Thymus (tissue), 11 donors: ENCODE data around the gene BFSP2. TPM values are rescaled to one million over a fixed set of nuclear protein-coding genes. Genes with fewer than 3 reads are reported as not detected.

Source experiments
- DNase-seq, 9 donors: peaks; one replicate each; pipeline ENCODE4 v3.0.0-alpha.2; 2013; ENCODE audit warnings: low spot score in 9 of 9, low read depth in 6 of 9, missing footprints in 1 of 9
- H3K27ac ChIP-seq, 2 donors: one replicate each; pipeline ENCODE4 v1.5.1; 2013; ENCODE audit warnings: control low read depth in 1 of 2, low read depth in 1 of 2, low read length in 1 of 2, mild to moderate bottlenecking in 1 of 2, moderate library complexity in 1 of 2
- H3K27me3 ChIP-seq, 2 donors: one replicate each; pipeline ENCODE4 v1.5.1; 2013; ENCODE audit warnings: low read length in 1 of 2; ENCODE audit not compliant: control insufficient read depth in 2 of 2, insufficient read depth in 1 of 2
- H3K36me3 ChIP-seq, 2 donors: one replicate each; pipeline ENCODE4 v1.5.1; 2013; ENCODE audit warnings: low read length in 1 of 2, mild to moderate bottlenecking in 1 of 2, moderate library complexity in 1 of 2; ENCODE audit not compliant: control insufficient read depth in 2 of 2, insufficient read depth in 2 of 2
- H3K4me1 ChIP-seq, 2 donors: one replicate each; pipeline ENCODE4 v1.5.1; 2013; ENCODE audit warnings: low read length in 2 of 2; ENCODE audit not compliant: control insufficient read depth in 2 of 2, insufficient read depth in 2 of 2
- H3K4me3 ChIP-seq, 2 donors: one replicate each; pipeline ENCODE4 v1.5.1; 2013; ENCODE audit warnings: low read length in 2 of 2, control low read depth in 1 of 2, mild to moderate bottlenecking in 1 of 2
- H3K9me3 ChIP-seq, 2 donors: one replicate each; pipeline ENCODE4 v1.5.1; 2013; ENCODE audit warnings: low read length in 1 of 2, mild to moderate bottlenecking in 1 of 2; ENCODE audit not compliant: control insufficient read depth in 2 of 2, insufficient read depth in 1 of 2
- WGBS: extraction: QIAGEN DNeasy Blood & Tissue Kit; methylation state at CpG from one replicate; pipeline ENCODE4 v1.1.7; 2013; 5-methylcytosine and 5-hydroxymethylcytosine counted together
- polyA plus RNA-seq: library from polyadenylated mRNA; stranded (reverse); fragments of 200-250 nt; gene quantifications from one replicate; pipeline ENCODE4 v1.2.3, GENCODE V29; 2013
- total RNA-seq: library from RNA; stranded (reverse); fragments of 120-200 nt; gene quantifications from one replicate; pipeline ENCODE4 v1.2.4, GENCODE V29; 2013
- donor health status: healthy.

Gene BFSP2
- total and polyA plus RNA-seq, 2 donors, result 3.6 to 3.8 TPM

GRCh38 chr3:133388696-133389395, 11.0 kb upstream of the BFSP2 start:
- peaks cover 0 to 2% of the 10 kb centered on the region in 2 donors for H3K27me3 ChIP-seq
- no peak overlapping the region for H3K4me3 ChIP-seq
- H3K36me3 ChIP-seq, result no peaks in the 10 kb centered on the region
- peaks cover 0 to 2% of the 10 kb centered on the region in 2 donors for H3K4me1 ChIP-seq
- no peak overlapping the region for H3K27ac ChIP-seq
- no peaks in the 10 kb centered on the region for H3K9me3 ChIP-seq
- DNase-seq, result no peak
- 91% methylated on average over 4 of the region's 4 CpGs for WGBS

GRCh38 chr3:133390715-133391114, 9.1 kb upstream of the BFSP2 start:
- H3K4me1 ChIP-seq, result peaks cover 0 to 3% of the 10 kb centered on the region in 2 donors
- H3K4me3 ChIP-seq, result no peak overlapping the region
- no peak for DNase-seq
- H3K36me3 ChIP-seq, result no peaks in the 10 kb centered on the region
- 96% methylated on average over 4 of the region's 4 CpGs for WGBS
- H3K27ac ChIP-seq, result no peak overlapping the region
- H3K9me3 ChIP-seq, result no peaks in the 10 kb centered on the region
- H3K27me3 ChIP-seq, result no peaks in the 10 kb centered on the region

GRCh38 chr3:133393204-133393603, 6.7 kb upstream of the BFSP2 start:
- Histone ChIP-seq H3K27me3 (no peaks in the 10 kb centered on the region), H3K36me3 (no peaks in the 10 kb centered on the region), H3K4me1 (peaks cover 0 to 3% of the 10 kb centered on the region in 2 donors), H3K27ac (no peak overlapping the region), H3K4me3 (no peak overlapping the region), H3K9me3 (no peaks in the 10 kb centered on the region)
- DNase-seq, result no peak
- WGBS, result 94% methylated on average over 1 of the region's 1 CpG

- DNase-seq, result no peak
- no peaks in the 10 kb centered on the region for H3K36me3 ChIP-seq
- H3K27me3 ChIP-seq, result no peaks in the 10 kb centered on the region
- no peak overlapping the region for H3K27ac ChIP-seq
- H3K9me3 ChIP-seq, result no peaks in the 10 kb centered on the region
- H3K4me3 ChIP-seq, result no peak overlapping the region
- 85% methylated on average over 7 of the region's 7 CpGs for WGBS
- peaks cover 0 to 3% of the 10 kb centered on the region in 2 donors for H3K4me1 ChIP-seq
Observed at GRCh38 chr3:133393691-133394474, 6.0 kb upstream of the BFSP2 start.

GRCh38 chr3:133394561-133395311, 5.1 kb upstream of the BFSP2 start:
- Histone ChIP-seq H3K9me3 (no peaks in the 10 kb centered on the region), H3K4me1 (peaks cover 0 to 3% of the 10 kb centered on the region in 2 donors), H3K27me3 (no peaks in the 10 kb centered on the region), H3K27ac (no peak overlapping the region), H3K36me3 (no peaks in the 10 kb centered on the region), H3K4me3 (no peak overlapping the region)
- no peak for DNase-seq
- WGBS, result 97% methylated on average over 1 of the region's 1 CpG

- no peak overlapping the region for H3K4me3 ChIP-seq
- H3K36me3 ChIP-seq, result no peaks in the 10 kb centered on the region
- H3K27me3 ChIP-seq, result no peaks in the 10 kb centered on the region
- no peak overlapping the region for H3K27ac ChIP-seq
- no peak for DNase-seq
- 93% methylated on average over 10 of the region's 10 CpGs for WGBS
- H3K9me3 ChIP-seq, result no peaks in the 10 kb centered on the region
- peaks cover 0 to 3% of the 10 kb centered on the region in 2 donors for H3K4me1 ChIP-seq
Observed at GRCh38 chr3:133396906-133397305, 3.0 kb upstream of the BFSP2 start.

GRCh38 chr3:133401374-133402135, 1.7 kb downstream of the BFSP2 start:
- no peaks in the 10 kb centered on the region for H3K36me3 ChIP-seq
- WGBS, result 89% methylated on average over 2 of the region's 2 CpGs
- H3K27ac ChIP-seq, result no peak overlapping the region
- H3K9me3 ChIP-seq, result no peaks in the 10 kb centered on the region
- H3K4me1 ChIP-seq, result peaks cover 0 to 5% of the 10 kb centered on the region in 2 donors
- no peaks in the 10 kb centered on the region for H3K27me3 ChIP-seq
- no peak for DNase-seq
- H3K4me3 ChIP-seq, result no peak overlapping the region

GRCh38 chr3:133404920-133405319, 5.1 kb downstream of the BFSP2 start:
- WGBS, result 84% methylated on average over 3 of the region's 3 CpGs
- H3K9me3 ChIP-seq, result no peaks in the 10 kb centered on the region
- no peak overlapping the region for H3K27ac ChIP-seq
- H3K36me3 ChIP-seq, result no peaks in the 10 kb centered on the region
- no peaks in the 10 kb centered on the region for H3K27me3 ChIP-seq
- no peak for DNase-seq
- H3K4me3 ChIP-seq, result no peak overlapping the region
- H3K4me1 ChIP-seq, result peaks cover 0 to 5% of the 10 kb centered on the region in 2 donors
